Measurements from ENCODE around the gene SORBS2.

- TF ChIP-seq CTCF (IDR thresholded peaks at IDR 0.05) = no peak
- no peak for TF ChIP-seq POLR2A (IDR thresholded peaks at IDR 0.05)
Observed at GRCh38 chr4:185671066-185671465, 140.9 kb downstream of the SORBS2 start.
